H9 (cell line): ENCODE measurements around the gene ARHGEF17. TPM values are rescaled to one million over a fixed set of nuclear protein-coding genes. Genes with fewer than 3 reads are reported as not detected.

Source experiments
- DNase-seq: peaks from one replicate; pipeline ENCODE4 v3.0.0-alpha.2; 2017
- H2AFZ ChIP-seq: one replicate; pipeline ENCODE4 v1.6.1; 2013; ENCODE audit warnings: mild to moderate bottlenecking, low read length, control low read depth, moderate library complexity
- H2AK5ac ChIP-seq: 2 replicates; pipeline ENCODE4 v1.6.1; 2013; ENCODE audit warnings: low read length, control low read depth, mixed read lengths; ENCODE audit not compliant: insufficient read length
- H2BK120ac ChIP-seq: one replicate; pipeline ENCODE4 v1.6.1; 2013; ENCODE audit warnings: low read depth, mild to moderate bottlenecking, low read length, control low read depth, inconsistent platforms; ENCODE audit not compliant: poor library complexity, severe bottlenecking
- H2BK12ac ChIP-seq: 2 replicates; pipeline ENCODE4 v1.6.1; 2013; ENCODE audit warnings: low read length, control low read depth, mixed read lengths, low read depth; ENCODE audit not compliant: insufficient read length
- H2BK15ac ChIP-seq: 2 replicates; pipeline ENCODE4 v1.6.1; 2013; ENCODE audit warnings: low read depth, low read length, control low read depth
- H2BK20ac ChIP-seq: one replicate; pipeline ENCODE4 v1.6.1; 2013; ENCODE audit warnings: low read depth, mild to moderate bottlenecking, low read length, control low read depth, inconsistent platforms; ENCODE audit not compliant: poor library complexity, severe bottlenecking
- H2BK5ac ChIP-seq: 2 replicates; pipeline ENCODE4 v1.6.1; 2013; ENCODE audit warnings: low read length, control low read depth, mixed read lengths; ENCODE audit not compliant: insufficient read length
- H3K14ac ChIP-seq: 2 replicates; pipeline ENCODE4 v1.6.1; 2013; ENCODE audit warnings: low read length, control low read depth; ENCODE audit not compliant: insufficient read depth
- H3K18ac ChIP-seq: 2 replicates; pipeline ENCODE4 v1.6.1; 2013; ENCODE audit warnings: low read depth, mild to moderate bottlenecking, mixed read lengths, low read length, control low read depth; ENCODE audit not compliant: insufficient read length
- H3K23ac ChIP-seq: 2 replicates; pipeline ENCODE4 v1.6.1; 2013; ENCODE audit warnings: low read length, control low read depth, mixed read lengths, low read depth; ENCODE audit not compliant: insufficient read length
- H3K23me2 ChIP-seq: 2 replicates; pipeline ENCODE4 v1.6.1; 2013; ENCODE audit warnings: low read depth, mild to moderate bottlenecking, mixed read lengths, low read length, control low read depth; ENCODE audit not compliant: insufficient read length, poor library complexity, severe bottlenecking
- H3K27ac ChIP-seq: 2 replicates; pipeline ENCODE4 v1.5.1; 2013; ENCODE audit warnings: low read length, control low read depth, mixed read lengths, low read depth; ENCODE audit not compliant: insufficient read length
- H3K27me3 ChIP-seq: 2 replicates; pipeline ENCODE4 v1.6.1; 2013; ENCODE audit warnings: low read length, control low read depth, inconsistent platforms; ENCODE audit not compliant: insufficient read depth
- H3K4ac ChIP-seq: 2 replicates; pipeline ENCODE4 v1.6.1; 2013; ENCODE audit warnings: low read depth, mild to moderate bottlenecking, control low read depth, inconsistent platforms, low read length, moderate library complexity
- H3K4me1 ChIP-seq: 2 replicates; pipeline ENCODE4 v1.6.1; 2013; ENCODE audit warnings: low read length, control low read depth, inconsistent platforms; ENCODE audit not compliant: insufficient read depth
- H3K4me2 ChIP-seq: 2 replicates; pipeline ENCODE4 v1.6.1; 2013; ENCODE audit warnings: low read length, control low read depth, mixed read lengths; ENCODE audit not compliant: insufficient read length, insufficient read depth
- H3K56ac ChIP-seq: 2 replicates; pipeline ENCODE4 v1.6.1; 2013; ENCODE audit warnings: low read depth, mild to moderate bottlenecking, mixed read lengths, low read length, control low read depth; ENCODE audit not compliant: insufficient read length
- H3K79me1 ChIP-seq: 2 replicates; pipeline ENCODE4 v1.6.1; 2013; ENCODE audit warnings: low read depth, mild to moderate bottlenecking, moderate library complexity, low read length, control low read depth, inconsistent platforms; ENCODE audit not compliant: insufficient read depth, poor library complexity, severe bottlenecking
- H3K79me2 ChIP-seq: 2 replicates; pipeline ENCODE4 v1.6.1; 2013; ENCODE audit warnings: low read length, control low read depth, inconsistent platforms; ENCODE audit not compliant: insufficient read depth
- H3K9ac ChIP-seq: 2 replicates; pipeline ENCODE4 v1.6.1; 2013; ENCODE audit warnings: low read length, control low read depth, mixed read lengths; ENCODE audit not compliant: insufficient read length; ENCODE audit errors: extremely low read depth
- H3K9me3 ChIP-seq: one replicate; pipeline ENCODE4 v1.6.1; 2013; ENCODE audit warnings: low read depth, low read length, inconsistent platforms; ENCODE audit not compliant: control insufficient read depth
- H3T11ph ChIP-seq: one replicate; pipeline ENCODE4 v1.6.1; 2013; ENCODE audit warnings: mild to moderate bottlenecking, low read length, control low read depth, inconsistent platforms
- H4K20me1 ChIP-seq: one replicate; pipeline ENCODE4 v1.6.1; 2013; ENCODE audit not compliant: control insufficient read depth, insufficient read length, insufficient read depth
- H4K5ac ChIP-seq: 2 replicates; pipeline ENCODE4 v1.6.1; 2013; ENCODE audit warnings: low read depth, mild to moderate bottlenecking, mixed read lengths, low read length, control low read depth; ENCODE audit not compliant: insufficient read length
- H4K8ac ChIP-seq: replicated peaks from 2 replicates; pipeline ENCODE4 v1.6.1; 2013; ENCODE audit warnings: low read length, control low read depth, mixed read lengths, low read depth; ENCODE audit not compliant: insufficient read length
- H4K91ac ChIP-seq: 2 replicates; pipeline ENCODE4 v1.6.1; 2013; ENCODE audit warnings: low read depth, mild to moderate bottlenecking, moderate library complexity, mixed read lengths, low read length, control low read depth; ENCODE audit not compliant: insufficient read length
- H3K27ac Mint-ChIP-seq, 3 experiments: 2 replicates in 2 of 3; 3 replicates in 1 of 3; pipeline ENCODE4 v1.8.0; 2020 to 2021; ENCODE audit warnings: mixed read lengths in 3 of 3, mild to moderate bottlenecking in 1 of 3, moderate library complexity in 1 of 3
- H3K27me3 Mint-ChIP-seq: 2 replicates; pipeline ENCODE4 v1.8.0; 2021; ENCODE audit warnings: low read depth, mild to moderate bottlenecking, moderate library complexity, mixed read lengths
- H3K36me3 Mint-ChIP-seq, 3 experiments: 2 replicates in 2 of 3; 3 replicates in 1 of 3; pipeline ENCODE4 v1.8.0; 2020 to 2021; ENCODE audit warnings: low read depth in 3 of 3, mixed read lengths in 3 of 3; ENCODE audit not compliant: insufficient read depth in 1 of 3
- H3K4me1 Mint-ChIP-seq, 2 experiments: 2 replicates each; pipeline ENCODE4 v1.8.0; 2020; ENCODE audit warnings: mixed read lengths in 2 of 2
- H3K4me3 Mint-ChIP-seq, 2 experiments: 2 replicates in 1 of 2; 3 replicates in 1 of 2; pipeline ENCODE4 v1.8.0; 2020 to 2021; ENCODE audit warnings: mild to moderate bottlenecking in 2 of 2, mixed read lengths in 2 of 2, moderate library complexity in 1 of 2
- H3K9me3 Mint-ChIP-seq, 2 experiments: 2 replicates in 1 of 2; 3 replicates in 1 of 2; pipeline ENCODE4 v1.8.0; 2020; ENCODE audit warnings: mild to moderate bottlenecking in 2 of 2, mixed read lengths in 2 of 2, moderate library complexity in 1 of 2
- WGBS: extraction: QIAGEN DNeasy Blood & Tissue Kit; methylation state at CpG from one replicate; pipeline ENCODE4 v1.1.7; 2013; ENCODE audit warnings: missing lambda C conversion rate, low lambda C conversion rate, mixed read lengths; ENCODE audit not compliant: insufficient read length; ENCODE audit errors: extremely low coverage; 5-methylcytosine and 5-hydroxymethylcytosine counted together
- total RNA-seq: library from RNA; stranded (reverse); gene quantifications from 2 replicates; pipeline ENCODE4 v1.2.1, GENCODE V29; 2021
- TF ChIP-seq, protein P1 (sequence below): fragments of 200-600 bp; sonication (generic); conservative IDR thresholded peaks from 3 replicates; pipeline ENCODE4 v1.8.0; 2021; ENCODE audit warnings: antibody characterized with exemption, mild to moderate bottlenecking

Gene ARHGEF17
- total RNA-seq, 1 experiment from 2014 or later: 7.4 TPM

DNA sequence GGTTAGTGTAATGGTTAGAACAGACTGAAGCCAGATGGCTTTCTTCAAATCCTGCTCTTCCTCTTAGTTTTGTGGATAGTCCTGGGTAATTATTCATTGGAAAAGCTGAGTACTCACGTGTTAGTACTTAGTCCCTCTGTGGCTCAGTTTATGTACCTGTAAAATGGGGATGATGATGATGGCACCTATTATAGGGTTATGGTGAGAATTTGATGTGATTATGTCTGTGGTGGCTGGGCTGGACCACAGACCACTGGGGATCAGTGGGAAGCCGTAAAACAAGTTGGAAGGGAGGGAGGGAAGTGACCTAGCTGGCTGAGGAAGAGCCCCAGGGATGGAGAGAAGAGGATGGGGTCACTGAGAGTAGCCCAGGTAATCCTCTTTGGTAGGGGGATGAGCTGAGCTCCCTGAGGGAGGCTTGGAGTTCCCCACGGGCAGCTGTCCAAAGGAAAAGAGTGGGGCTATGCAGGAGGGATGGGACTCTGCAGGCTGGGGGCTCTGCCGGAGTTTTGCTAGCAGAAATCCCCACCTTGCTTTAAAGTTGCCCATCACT lies 19.8 kb downstream of the ARHGEF17 start:
- H3K27ac ChIP-seq: no peak overlapping the region

More for the DNA sequence above, 19.8 kb downstream of the ARHGEF17 start:
- H3K56ac ChIP-seq: no peak overlapping the region
- H3T11ph ChIP-seq: no peak overlapping the region
- no peaks in the 10 kb centered on the region for H4K20me1 ChIP-seq
- no peak overlapping the region for H3K18ac ChIP-seq
- H3K4me3 Mint-ChIP-seq: no peak overlapping the region
- peaks cover 54 to 58% of the 10 kb centered on the region in 2 experiments for H3K4me1 Mint-ChIP-seq
- H2AK5ac ChIP-seq: no peak overlapping the region
- TF ChIP-seq, protein P1, sequence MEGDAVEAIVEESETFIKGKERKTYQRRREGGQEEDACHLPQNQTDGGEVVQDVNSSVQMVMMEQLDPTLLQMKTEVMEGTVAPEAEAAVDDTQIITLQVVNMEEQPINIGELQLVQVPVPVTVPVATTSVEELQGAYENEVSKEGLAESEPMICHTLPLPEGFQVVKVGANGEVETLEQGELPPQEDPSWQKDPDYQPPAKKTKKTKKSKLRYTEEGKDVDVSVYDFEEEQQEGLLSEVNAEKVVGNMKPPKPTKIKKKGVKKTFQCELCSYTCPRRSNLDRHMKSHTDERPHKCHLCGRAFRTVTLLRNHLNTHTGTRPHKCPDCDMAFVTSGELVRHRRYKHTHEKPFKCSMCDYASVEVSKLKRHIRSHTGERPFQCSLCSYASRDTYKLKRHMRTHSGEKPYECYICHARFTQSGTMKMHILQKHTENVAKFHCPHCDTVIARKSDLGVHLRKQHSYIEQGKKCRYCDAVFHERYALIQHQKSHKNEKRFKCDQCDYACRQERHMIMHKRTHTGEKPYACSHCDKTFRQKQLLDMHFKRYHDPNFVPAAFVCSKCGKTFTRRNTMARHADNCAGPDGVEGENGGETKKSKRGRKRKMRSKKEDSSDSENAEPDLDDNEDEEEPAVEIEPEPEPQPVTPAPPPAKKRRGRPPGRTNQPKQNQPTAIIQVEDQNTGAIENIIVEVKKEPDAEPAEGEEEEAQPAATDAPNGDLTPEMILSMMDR: no peak
- no peak overlapping the region for H3K4ac ChIP-seq
- no peak overlapping the region; a peak in 1 of 7 replicates for H3K27ac Mint-ChIP-seq
- H4K91ac ChIP-seq: no peak overlapping the region
- H2BK12ac ChIP-seq: no peak overlapping the region
- H2BK5ac ChIP-seq: no peak overlapping the region
- H2BK120ac ChIP-seq: no peak overlapping the region
- no peak overlapping the region for H2AFZ ChIP-seq
- H3K79me2 ChIP-seq: no peaks in the 10 kb centered on the region
- no peaks in the 10 kb centered on the region for H3K23me2 ChIP-seq
- WGBS: no CpG with 5 or more reads among the region's 4 CpGs
- peaks cover 5% of the 10 kb centered on the region; the same call in 1 of the 2 replicates for H3K27me3 ChIP-seq
- no peak overlapping the region for H3K23ac ChIP-seq
- peaks cover 58% of the 10 kb centered on the region for H3K27me3 Mint-ChIP-seq
- no peak overlapping the region for H2BK15ac ChIP-seq
- no peak overlapping the region for H3K14ac ChIP-seq
- no peak overlapping the region for H2BK20ac ChIP-seq
- no peak for DNase-seq
- H4K5ac ChIP-seq: no peak overlapping the region
- H3K4me2 ChIP-seq: no peak overlapping the region
- peaks cover 0 to 3% (median 0%) of the 10 kb centered on the region in 3 experiments; a peak in 2 of 7 replicates for H3K36me3 Mint-ChIP-seq
- no peaks in the 10 kb centered on the region for H3K79me1 ChIP-seq
- H3K9me3 ChIP-seq: no peaks in the 10 kb centered on the region
- no peak overlapping the region for H3K9ac ChIP-seq
- H4K8ac ChIP-seq: no peak overlapping the region
- H3K4me1 ChIP-seq: peaks cover 11% of the 10 kb centered on the region; the same call in 1 of the 2 replicates
- H3K9me3 Mint-ChIP-seq: no peaks in the 10 kb centered on the region
